ENCODE measurements around the gene CABLES2. TPM values are rescaled to one million over a fixed set of nuclear protein-coding genes. Genes with fewer than 3 reads are reported as not detected.

The CABLES2 gene
- total RNA-seq, 1 experiment from 2014 or later: 7.5 TPM

DNA sequence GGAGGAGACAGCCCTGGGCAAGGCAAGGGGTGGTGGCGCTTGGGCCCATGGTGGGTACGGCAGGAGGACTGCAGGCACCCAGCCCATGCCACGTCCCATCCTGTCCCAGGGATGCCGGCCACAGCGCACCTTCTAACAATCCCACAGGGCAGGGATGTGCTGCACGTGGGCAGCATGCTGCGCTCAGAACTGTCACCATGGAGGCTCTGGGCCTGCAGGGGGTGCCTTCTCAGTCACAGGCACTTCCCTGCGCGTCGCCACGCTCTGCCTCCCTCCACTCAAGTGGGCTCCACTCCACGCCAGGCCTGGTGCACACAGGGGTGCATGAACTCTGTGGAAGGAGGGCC lies 2.4 kb downstream of the CABLES2 start:
- Mint-ChIP-seq H3K27me3 (ENCODE audit: low read depth) (peaks cover 5% of the 10 kb centered on the region), H3K36me3 (no peaks in the 10 kb centered on the region), H3K4me3 (no peak overlapping the region), H3K27ac (no peak overlapping the region), H3K9me3 (no peaks in the 10 kb centered on the region), H3K4me1 (peaks cover 15% of the 10 kb centered on the region)
- ATAC-seq: no peak
- ChIA-PET POLR2A (no interaction called here), CTCF (interaction anchor here (1.0 to 1.9 kb wide), 8 partner anchors 9 to 103 kb away, joined by 3 to 10 read pairs (median 6); partner anchors contain the start of gene RBBP8NL)
- no peak for DNase-seq (ENCODE audit: low spot score)
- no peak for TF ChIP-seq SOX15 (CRISPR knock-in tag; IDR thresholded peaks at IDR 0.05)
- TF ChIP-seq, protein P1, sequence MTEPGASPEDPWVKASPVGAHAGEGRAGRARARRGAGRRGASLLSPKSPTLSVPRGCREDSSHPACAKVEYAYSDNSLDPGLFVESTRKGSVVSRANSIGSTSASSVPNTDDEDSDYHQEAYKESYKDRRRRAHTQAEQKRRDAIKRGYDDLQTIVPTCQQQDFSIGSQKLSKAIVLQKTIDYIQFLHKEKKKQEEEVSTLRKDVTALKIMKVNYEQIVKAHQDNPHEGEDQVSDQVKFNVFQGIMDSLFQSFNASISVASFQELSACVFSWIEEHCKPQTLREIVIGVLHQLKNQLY (CRISPR knock-in tag; IDR thresholded peaks at IDR 0.05): no peak
- no peak for TF ChIP-seq TP53 (CRISPR knock-in tag; IDR thresholded peaks at IDR 0.05)

DNA sequence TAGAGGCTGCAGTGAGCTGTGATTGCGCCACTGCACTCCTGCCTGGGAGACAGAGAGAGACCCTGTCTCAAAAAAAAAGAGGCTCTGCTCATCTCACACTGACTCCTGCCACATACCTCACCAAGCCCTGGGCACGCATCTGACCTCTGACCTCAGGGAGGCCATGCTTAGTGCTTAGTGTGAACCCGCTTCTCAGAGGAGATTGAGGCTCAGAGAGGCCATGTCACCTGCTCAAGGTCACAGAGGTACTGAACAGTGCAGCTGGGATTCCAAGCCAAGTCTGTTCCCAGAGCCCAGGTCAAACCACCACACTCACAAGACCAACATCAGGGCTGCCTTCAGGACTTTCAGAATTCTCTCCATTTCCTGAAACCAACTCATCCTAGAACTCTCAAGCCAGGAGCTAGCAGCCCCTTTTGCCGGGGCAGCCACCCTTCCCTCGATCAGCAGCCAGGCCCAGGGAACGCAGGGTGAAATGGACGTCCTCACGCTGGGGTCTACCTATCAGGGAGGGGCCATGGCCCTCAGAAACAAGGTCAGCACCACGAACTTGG lies 2.9 kb downstream of the CABLES2 start:
- ATAC-seq: no peak
- no peak overlapping the region for H3K4me3 Mint-ChIP-seq
- 0 out of 2 replicates have a peak overlapping the region, but pooled peaks have one; percentile 33 for H3K27ac Mint-ChIP-seq
- no peak for DNase-seq (ENCODE audit: low spot score)
- H3K4me1 Mint-ChIP-seq: peaks cover 15% of the 10 kb centered on the region
- ChIA-PET CTCF (no interaction called here), POLR2A (no interaction called here)
- no peaks in the 10 kb centered on the region for H3K36me3 Mint-ChIP-seq
- no peaks in the 10 kb centered on the region for H3K27me3 Mint-ChIP-seq (ENCODE audit: low read depth)
- no peaks in the 10 kb centered on the region for H3K9me3 Mint-ChIP-seq
- TF ChIP-seq ZNF532 (CRISPR knock-in tag; IDR thresholded peaks at IDR 0.05; ENCODE audit: borderline replicate concordance) (no peak), NFYB (CRISPR knock-in tag; conservative IDR thresholded peaks at IDR 0.05; ENCODE audit: low read depth) (no peak), JAZF1 (CRISPR knock-in tag; IDR thresholded peaks at IDR 0.05) (no peak), GABPB1 (CRISPR knock-in tag; IDR thresholded peaks at IDR 0.05) (no peak), NR2C2 (CRISPR knock-in tag; IDR thresholded peaks at IDR 0.05) (no peak), JUN (CRISPR knock-in tag; IDR thresholded peaks at IDR 0.05) (no peak), FOXP1 (CRISPR knock-in tag; IDR thresholded peaks at IDR 0.05; ENCODE audit: borderline replicate concordance) (no peak), ZBTB21 (CRISPR knock-in tag; IDR thresholded peaks at IDR 0.05; ENCODE audit: borderline replicate concordance) (no peak), EMX1 (CRISPR knock-in tag; IDR thresholded peaks at IDR 0.05) (no peak), ZMAT4 (CRISPR knock-in tag; IDR thresholded peaks at IDR 0.05) (no peak), ZNF138 (CRISPR knock-in tag; conservative IDR thresholded peaks at IDR 0.05) (no peak), SMAD4 (CRISPR knock-in tag; IDR thresholded peaks at IDR 0.05) (no peak), NFE2L1 (CRISPR knock-in tag; IDR thresholded peaks at IDR 0.05) (no peak), ZNF416 (CRISPR knock-in tag; IDR thresholded peaks at IDR 0.05) (no peak)
- TF ChIP-seq, protein P2, sequence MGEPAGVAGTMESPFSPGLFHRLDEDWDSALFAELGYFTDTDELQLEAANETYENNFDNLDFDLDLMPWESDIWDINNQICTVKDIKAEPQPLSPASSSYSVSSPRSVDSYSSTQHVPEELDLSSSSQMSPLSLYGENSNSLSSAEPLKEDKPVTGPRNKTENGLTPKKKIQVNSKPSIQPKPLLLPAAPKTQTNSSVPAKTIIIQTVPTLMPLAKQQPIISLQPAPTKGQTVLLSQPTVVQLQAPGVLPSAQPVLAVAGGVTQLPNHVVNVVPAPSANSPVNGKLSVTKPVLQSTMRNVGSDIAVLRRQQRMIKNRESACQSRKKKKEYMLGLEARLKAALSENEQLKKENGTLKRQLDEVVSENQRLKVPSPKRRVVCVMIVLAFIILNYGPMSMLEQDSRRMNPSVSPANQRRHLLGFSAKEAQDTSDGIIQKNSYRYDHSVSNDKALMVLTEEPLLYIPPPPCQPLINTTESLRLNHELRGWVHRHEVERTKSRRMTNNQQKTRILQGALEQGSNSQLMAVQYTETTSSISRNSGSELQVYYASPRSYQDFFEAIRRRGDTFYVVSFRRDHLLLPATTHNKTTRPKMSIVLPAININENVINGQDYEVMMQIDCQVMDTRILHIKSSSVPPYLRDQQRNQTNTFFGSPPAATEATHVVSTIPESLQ (CRISPR knock-in tag; IDR thresholded peaks at IDR 0.05): no peak
